H1 (cell line): ENCODE measurements around the gene USP24. TPM values are rescaled to one million over a fixed set of nuclear protein-coding genes. Genes with fewer than 3 reads are reported as not detected.

Experiments used
- CTCF ChIA-PET: fragments of 300-600 bp; sonication (Branson Sonifier 250); formaldehyde crosslinking; loops from one replicate; lab custom pipeline; 2021; ENCODE audit not compliant: partially characterized antibody; lab: Charles Lee
- POLR2A ChIA-PET: fragments of 300-600 bp; sonication (Branson Sonifier 250); formaldehyde crosslinking; loops from one replicate; lab custom pipeline; 2021; ENCODE audit warnings: inconsistent platforms; ENCODE audit not compliant: partially characterized antibody; lab: Charles Lee
- DNase-seq, 2 experiments: peaks; one replicate each; pipeline versions ENCODE4 v3.0.0 to v3.0.0-alpha.2; 2010 to 2022; ENCODE audit warnings: low spot score in 2 of 2, low read depth in 1 of 2, mixed read lengths in 1 of 2
- FAIRE-seq: peaks from 2 replicates; lab custom pipeline; 2011; peaks lifted over from hg19 to GRCh38; lab: Jason Lieb, UNC
- H2AFZ ChIP-seq: 2 replicates; pipeline ENCODE4 v1.8.1; 2012; ENCODE audit warnings: low read length, inconsistent platforms
- H2AK5ac ChIP-seq: 2 replicates; pipeline ENCODE4 v1.6.1; 2013; ENCODE audit warnings: low read depth, low read length
- H2BK120ac ChIP-seq: replicated peaks from 2 replicates; pipeline ENCODE3; 2013; ENCODE audit warnings: low read depth, low read length, inconsistent platforms
- H2BK12ac ChIP-seq: 2 replicates; pipeline ENCODE4 v1.6.1; 2013; ENCODE audit warnings: low read depth, low read length
- H2BK15ac ChIP-seq: 2 replicates; pipeline ENCODE4 v1.6.1; 2013; ENCODE audit warnings: low read length
- H2BK20ac ChIP-seq: 2 replicates; pipeline ENCODE4 v1.6.1; 2013; ENCODE audit warnings: low read length
- H2BK5ac ChIP-seq: 2 replicates; pipeline ENCODE4 v1.6.1; 2013; ENCODE audit warnings: low read depth, low read length
- H3K14ac ChIP-seq: 2 replicates; pipeline ENCODE4 v1.6.1; 2013; ENCODE audit warnings: inconsistent platforms; ENCODE audit not compliant: insufficient read length
- H3K18ac ChIP-seq: 2 replicates; pipeline ENCODE4 v1.6.1; 2013; ENCODE audit warnings: low read length; ENCODE audit errors: extremely low read depth
- H3K23ac ChIP-seq: 2 replicates; pipeline ENCODE4 v1.6.1; 2013; ENCODE audit warnings: inconsistent platforms; ENCODE audit not compliant: insufficient read length
- H3K23me2 ChIP-seq: 2 replicates; pipeline ENCODE4 v1.6.1; 2013; ENCODE audit warnings: low read depth, low read length
- H3K27ac ChIP-seq: 2 replicates; pipeline ENCODE4 v1.6.1; 2011; ENCODE audit warnings: low read depth, low read length, inconsistent platforms
- H3K27me3 ChIP-seq, 4 experiments: replicated peaks in 1 of 4; 1 replicate in 1 of 4; 2 replicates in 3 of 4; pipeline versions ENCODE4 v1.6.1 to v1.8.1; 2011 to 2013; ENCODE audit warnings: low read length in 3 of 4, mild to moderate bottlenecking in 3 of 4, inconsistent platforms in 2 of 4, mixed read lengths in 2 of 4, moderate library complexity in 1 of 4; ENCODE audit not compliant: control insufficient read depth in 3 of 4, insufficient read depth in 3 of 4; ENCODE audit errors: extremely low read depth in 1 of 4
- H3K36me3 ChIP-seq, 4 experiments: 2 replicates each; pipeline versions ENCODE4 v1.6.1 to v1.8.1; 2011 to 2013; ENCODE audit warnings: mild to moderate bottlenecking in 4 of 4, low read length in 3 of 4, moderate library complexity in 2 of 4, control low read depth in 1 of 4, inconsistent platforms in 1 of 4; ENCODE audit not compliant: insufficient read depth in 4 of 4, control insufficient read depth in 2 of 4
- H3K4ac ChIP-seq: replicated peaks from 2 replicates; pipeline ENCODE3; 2013; ENCODE audit warnings: low read length, low read depth, mixed read lengths, inconsistent platforms; ENCODE audit not compliant: insufficient read length
- H3K4me1 ChIP-seq, 4 experiments: replicated peaks in 1 of 4; 1 replicate in 1 of 4; 2 replicates in 3 of 4; pipeline versions ENCODE4 v1.6.1 to v1.8.1; 2011 to 2013; ENCODE audit warnings: low read length in 3 of 4, inconsistent platforms in 2 of 4, mixed read lengths in 1 of 4; ENCODE audit not compliant: insufficient read depth in 4 of 4, control insufficient read depth in 3 of 4
- H3K4me2 ChIP-seq, 2 experiments: 2 replicates each; pipeline versions ENCODE4 v1.6.1 to v1.8.1; 2011 to 2013; ENCODE audit warnings: low read depth in 2 of 2, low read length in 2 of 2, control low read depth in 1 of 2, inconsistent platforms in 1 of 2, mild to moderate bottlenecking in 1 of 2; ENCODE audit not compliant: insufficient read depth in 1 of 2
- H3K4me3 ChIP-seq, 4 experiments: fragments of 200-600, 300-600 bp in 1 of 4; sonication (generic), shearing (Covaris generic), sonication (Bioruptor Twin) in 1 of 4; 2 replicates each; pipeline versions ENCODE4 v1.5.1 to v1.8.1; 2011 to 2016; ENCODE audit warnings: low read length in 4 of 4, low read depth in 3 of 4, control low read depth in 2 of 4, inconsistent platforms in 2 of 4, mild to moderate bottlenecking in 2 of 4, mixed read lengths in 1 of 4, moderate library complexity in 1 of 4; ENCODE audit not compliant: insufficient read depth in 2 of 4; ENCODE audit errors: extremely low read depth in 1 of 4
- H3K56ac ChIP-seq: replicated peaks from 2 replicates; pipeline ENCODE3; 2013; ENCODE audit warnings: low read depth, mild to moderate bottlenecking, mixed read lengths, low read length, inconsistent platforms; ENCODE audit not compliant: insufficient read length
- H3K79me1 ChIP-seq: 2 replicates; pipeline ENCODE4 v1.6.1; 2013; ENCODE audit warnings: low read depth, low read length, control low read depth
- H3K79me2 ChIP-seq, 2 experiments: 2 replicates each; pipeline versions ENCODE4 v1.6.1 to v1.8.1; 2012 to 2013; ENCODE audit warnings: low read length in 2 of 2, mild to moderate bottlenecking in 2 of 2, inconsistent platforms in 1 of 2; ENCODE audit not compliant: insufficient read depth in 2 of 2, control insufficient read depth in 1 of 2
- H3K9ac ChIP-seq, 4 experiments: replicated peaks in 1 of 4; 1 replicate in 1 of 4; 2 replicates in 3 of 4; pipeline versions ENCODE4 v1.6.1 to v1.8.1; 2011 to 2013; ENCODE audit warnings: low read depth in 3 of 4, low read length in 3 of 4, control low read depth in 2 of 4, mild to moderate bottlenecking in 2 of 4, moderate library complexity in 2 of 4, inconsistent platforms in 1 of 4; ENCODE audit errors: extremely low read depth in 1 of 4
- H3K9me3 ChIP-seq, 2 experiments: 2 replicates each; pipeline versions ENCODE4 v1.6.1 to v1.8.1; 2012 to 2013; ENCODE audit warnings: mild to moderate bottlenecking in 2 of 2, moderate library complexity in 2 of 2, control low read depth in 1 of 2, inconsistent platforms in 1 of 2, low read depth in 1 of 2, low read length in 1 of 2, mixed read lengths in 1 of 2; ENCODE audit not compliant: insufficient read depth in 2 of 2
- H4K20me1 ChIP-seq, 2 experiments: replicated peaks in 1 of 2; 2 replicates each; pipeline versions ENCODE3 to v1.8.1; 2011 to 2013; ENCODE audit warnings: inconsistent platforms in 2 of 2, low read length in 2 of 2, mild to moderate bottlenecking in 1 of 2; ENCODE audit not compliant: insufficient read depth in 2 of 2, control insufficient read depth in 1 of 2
- H4K5ac ChIP-seq: 2 replicates; pipeline ENCODE4 v1.6.1; 2013; ENCODE audit warnings: low read length, low read depth, mixed read lengths, inconsistent platforms; ENCODE audit not compliant: insufficient read length
- H4K8ac ChIP-seq: 2 replicates; pipeline ENCODE4 v1.8.0; 2013; ENCODE audit warnings: mild to moderate bottlenecking, moderate library complexity, low read length, inconsistent platforms; ENCODE audit not compliant: insufficient read depth; ENCODE audit errors: extremely low read depth
- H4K91ac ChIP-seq: replicated peaks from 2 replicates; pipeline ENCODE3; 2013; ENCODE audit warnings: low read length, mixed read lengths, inconsistent platforms; ENCODE audit not compliant: insufficient read length
- CHD1 ChIP-seq: IDR thresholded peaks from 2 replicates; pipeline ENCODE4 v1.6.1; 2012; ENCODE audit warnings: low read depth, low read length, improper control_type of control experiment
- CHD2 ChIP-seq: IDR thresholded peaks from 2 replicates; pipeline ENCODE4 v1.6.1; 2012; ENCODE audit warnings: low read length, improper control_type of control experiment
- FOSL1 ChIP-seq: IDR thresholded peaks from 2 replicates; pipeline ENCODE4 v1.6.1; 2011; ENCODE audit warnings: mild to moderate bottlenecking, low read depth, low read length, moderate library complexity; ENCODE audit not compliant: insufficient read depth
- POLR2A ChIP-seq, 2 experiments: IDR thresholded peaks; 1 replicate in 1 of 2; 2 replicates in 1 of 2; pipeline ENCODE4 v1.6.1; 2011; ENCODE audit warnings: low read depth in 2 of 2, low read length in 2 of 2, mild to moderate bottlenecking in 2 of 2; ENCODE audit errors: control extremely low read depth in 1 of 2
- RAD21 ChIP-seq, 2 experiments: IDR thresholded peaks in 1 of 2; conservative IDR thresholded peaks in 1 of 2; 2 replicates each; pipeline ENCODE4 v1.6.1; 2011; ENCODE audit warnings: low read depth in 2 of 2, low read length in 2 of 2, improper control_type of control experiment in 1 of 2, inconsistent platforms in 1 of 2, mild to moderate bottlenecking in 1 of 2, moderate library complexity in 1 of 2
- RNF2 ChIP-seq: fragments of 200-900, 300-1000 bp; sonication (generic); IDR thresholded peaks from 2 replicates; pipeline ENCODE4 v1.7.1; 2016; ENCODE audit warnings: borderline replicate concordance, low read depth, mild to moderate bottlenecking, antibody characterized with exemption, low read length; ENCODE audit not compliant: poor library complexity, severe bottlenecking; ENCODE audit errors: missing control alignments
- SAP30 ChIP-seq: fragments of 300-600 bp; sonication (generic); IDR thresholded peaks from 2 replicates; pipeline ENCODE4 v1.7.1; 2012; ENCODE audit warnings: low read length, moderate library complexity, mild to moderate bottlenecking, inconsistent platforms; ENCODE audit not compliant: insufficient read depth, insufficient replicate concordance
- YY1 ChIP-seq: IDR thresholded peaks from 2 replicates; pipeline ENCODE4 v1.6.1; 2011; ENCODE audit warnings: low read depth, mild to moderate bottlenecking, low read length
- WGBS, 2 experiments: shearing (Covaris generic) in 1 of 2; methylation state at CpG; one replicate each; pipeline versions ENCODE4 v1.1.6 to v1.1.7; 2013 to 2015; ENCODE audit warnings: low lambda C conversion rate in 2 of 2, mixed read lengths in 2 of 2, inconsistent platforms in 1 of 2, low coverage in 1 of 2, missing lambda C conversion rate in 1 of 2; ENCODE audit not compliant: insufficient replicate concordance in 2 of 2, insufficient coverage in 1 of 2, insufficient read length in 1 of 2; ENCODE audit errors: extremely low coverage in 1 of 2, missing lambda C conversion rate in 1 of 2; 5-methylcytosine and 5-hydroxymethylcytosine counted together
- polyA plus RNA-seq, 7 experiments: library from polyadenylated mRNA; depleted of rRNA in 3 of 7; stranded (reverse) in 5 of 7; unstranded in 2 of 7; fragments of >200 nt in 5 of 7; fragments of 200-250 nt in 2 of 7; gene quantifications; 1 replicate in 5 of 7; 2 replicates in 1 of 7; 4 replicates in 1 of 7; pipeline versions ENCODE4 v1.2.1 to v1.2.3, GENCODE V29; 2011 to 2013; ENCODE audit warnings: missing spikeins in 2 of 7, mixed read lengths in 2 of 7
- total RNA-seq: library from RNA; stranded (reverse); fragmentation: NEBNext Ultra II Directional; extraction: Animal tissue kit (Norgen Biotek cat#: 25700); gene quantifications from 2 replicates; pipeline ENCODE4 v1.2.1, GENCODE V29; 2021
- TF ChIP-seq, protein P1 (sequence below): IDR thresholded peaks from 2 replicates; pipeline ENCODE4 v1.6.1; 2011; ENCODE audit warnings: low read depth, mild to moderate bottlenecking, low read length; ENCODE audit not compliant: insufficient read depth
- TF ChIP-seq, protein P2 (sequence below): IDR thresholded peaks from 2 replicates; pipeline ENCODE4 v1.6.1; 2012; ENCODE audit warnings: inconsistent platforms
- TF ChIP-seq, protein P3 (sequence below): IDR thresholded peaks from 2 replicates; pipeline ENCODE4 v1.6.1; 2011; ENCODE audit warnings: low read length, improper control_type of control experiment

The USP24 gene
- total and polyA plus RNA-seq, 2 of the 8 experiments (the other 6 are each of a cell fraction or from before 2014, with no cell fraction given): 11.1 to 34.6 TPM

DNA sequence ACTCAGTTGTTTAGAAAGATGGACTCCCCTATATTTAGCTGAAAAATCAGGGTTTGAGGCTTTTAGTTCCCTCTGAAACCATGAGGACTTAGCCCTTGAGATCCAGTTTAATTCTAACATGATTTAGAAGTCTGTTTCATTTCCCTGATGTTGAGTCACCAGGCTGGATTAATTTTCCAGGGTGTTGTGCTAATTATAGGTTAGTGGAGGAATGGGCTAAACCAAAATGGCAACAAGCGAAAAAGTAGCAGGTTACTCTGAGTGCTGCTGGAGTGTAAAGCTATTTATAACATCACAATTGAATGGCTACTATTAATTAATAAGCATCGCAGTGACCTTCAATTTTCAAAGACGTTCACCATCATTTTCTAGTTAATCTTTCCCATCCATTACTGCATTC, 15.5 kb upstream of the USP24 start:
- 94% methylated on average over 3 of the region's 3 CpGs; no CpG with 5 or more reads in 1 of the 2 experiments for WGBS, 2 experiments
- Histone ChIP-seq H3K23me2 (no peaks in the 10 kb centered on the region), H3K4ac (no peak overlapping the region), H3K4me3 (no peak overlapping the region), H2BK120ac (no peak overlapping the region), H2BK5ac (no peak overlapping the region), H4K91ac (no peak overlapping the region), H3K4me1 (no peaks in the 10 kb centered on the region), H3K36me3 (no peaks in the 10 kb centered on the region), H4K8ac (no peak overlapping the region), H2BK15ac (no peak overlapping the region), H3K79me2 (no peaks in the 10 kb centered on the region), H3K23ac (no peak overlapping the region), H2AK5ac (no peak overlapping the region), H3K14ac (no peak overlapping the region), H3K27me3 (no peaks in the 10 kb centered on the region), H3K27ac (no peak overlapping the region), H2BK20ac (no peak overlapping the region), H3K18ac (no peak overlapping the region), H4K5ac (no peak overlapping the region), H3K9ac (no peak overlapping the region), H3K79me1 (no peaks in the 10 kb centered on the region), H3K4me2 (no peak overlapping the region), H4K20me1 (no peaks in the 10 kb centered on the region), H3K9me3 (peaks cover 0 to 2% of the 10 kb centered on the region in 2 experiments; a peak in 2 of 4 replicates), H3K56ac (no peak overlapping the region), H2BK12ac (no peak overlapping the region), H2AFZ (no peak overlapping the region)
- ChIA-PET POLR2A (no interaction called here), CTCF (interaction anchor here (1.1 kb wide), 1 partner anchor 418 kb away, joined by 4 read pairs; no protein-coding TSS in a partner anchor)
- FAIRE-seq (no peak), DNase-seq (no peak)
- TF ChIP-seq POLR2A (IDR thresholded peaks at IDR 0.05; ENCODE audit: control extremely low read depth in 1 of 2, low read depth in 2 of 2, low read length in 2 of 2): no peak
- TF ChIP-seq, protein P1, sequence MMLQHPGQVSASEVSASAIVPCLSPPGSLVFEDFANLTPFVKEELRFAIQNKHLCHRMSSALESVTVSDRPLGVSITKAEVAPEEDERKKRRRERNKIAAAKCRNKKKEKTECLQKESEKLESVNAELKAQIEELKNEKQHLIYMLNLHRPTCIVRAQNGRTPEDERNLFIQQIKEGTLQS: no peak
- no peak for TF ChIP-seq CHD2
- TF ChIP-seq, protein P2, sequence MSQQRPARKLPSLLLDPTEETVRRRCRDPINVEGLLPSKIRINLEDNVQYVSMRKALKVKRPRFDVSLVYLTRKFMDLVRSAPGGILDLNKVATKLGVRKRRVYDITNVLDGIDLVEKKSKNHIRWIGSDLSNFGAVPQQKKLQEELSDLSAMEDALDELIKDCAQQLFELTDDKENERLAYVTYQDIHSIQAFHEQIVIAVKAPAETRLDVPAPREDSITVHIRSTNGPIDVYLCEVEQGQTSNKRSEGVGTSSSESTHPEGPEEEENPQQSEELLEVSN: no peak
- no peak for TF ChIP-seq SAP30
- no peak for TF ChIP-seq RAD21 (IDR thresholded peaks at IDR 0.05 in 1 of 2, conservative IDR thresholded peaks at IDR 0.05 in 1 of 2; ENCODE audit: low read depth in 2 of 2, low read length in 2 of 2)
- no peak for TF ChIP-seq RNF2
- TF ChIP-seq FOSL1: no peak
- no peak for TF ChIP-seq CHD1
- TF ChIP-seq YY1: no peak
- TF ChIP-seq, protein P3, sequence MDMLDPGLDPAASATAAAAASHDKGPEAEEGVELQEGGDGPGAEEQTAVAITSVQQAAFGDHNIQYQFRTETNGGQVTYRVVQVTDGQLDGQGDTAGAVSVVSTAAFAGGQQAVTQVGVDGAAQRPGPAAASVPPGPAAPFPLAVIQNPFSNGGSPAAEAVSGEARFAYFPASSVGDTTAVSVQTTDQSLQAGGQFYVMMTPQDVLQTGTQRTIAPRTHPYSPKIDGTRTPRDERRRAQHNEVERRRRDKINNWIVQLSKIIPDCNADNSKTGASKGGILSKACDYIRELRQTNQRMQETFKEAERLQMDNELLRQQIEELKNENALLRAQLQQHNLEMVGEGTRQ: no peak
